Raji (cell line): ENCODE results near the gene CADM1.

Experiments used
- POLR2A ChIP-seq: IDR thresholded peaks from 2 replicates; pipeline ENCODE4 v1.6.1; 2011; ENCODE audit warnings: low read depth, low read length, control low read depth; ENCODE audit not compliant: insufficient read depth

CADM1 gene

GRCh38 chr11:115214644-115215234, 289.5 kb downstream of the CADM1 start:
- TF ChIP-seq POLR2A, result no peak

GRCh38 chr11:115213007-115213406, 291.2 kb downstream of the CADM1 start:
- no peak for TF ChIP-seq POLR2A

DNA sequence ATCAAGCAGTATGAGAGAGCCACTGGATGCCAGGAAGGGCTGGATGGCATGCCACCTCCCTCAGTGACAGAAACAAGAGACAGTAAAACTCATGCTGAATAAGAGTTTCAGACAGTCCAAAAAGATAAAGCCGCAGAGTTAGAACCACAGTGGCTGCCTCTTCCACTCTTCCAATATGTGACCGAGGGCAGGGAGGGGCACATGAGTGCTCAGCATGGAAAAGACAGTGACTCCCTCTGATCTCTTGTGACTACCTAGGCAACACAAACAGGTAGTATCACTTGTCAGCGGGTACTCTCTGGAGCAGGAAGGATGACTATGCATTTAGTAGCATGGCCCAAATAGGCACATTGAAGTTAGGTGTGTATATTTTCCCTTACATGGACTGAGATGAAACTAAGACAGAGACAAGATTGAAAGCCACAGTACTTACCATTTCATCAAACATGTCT, 295.4 kb downstream of the CADM1 start:
- TF ChIP-seq POLR2A, result no peak

DNA sequence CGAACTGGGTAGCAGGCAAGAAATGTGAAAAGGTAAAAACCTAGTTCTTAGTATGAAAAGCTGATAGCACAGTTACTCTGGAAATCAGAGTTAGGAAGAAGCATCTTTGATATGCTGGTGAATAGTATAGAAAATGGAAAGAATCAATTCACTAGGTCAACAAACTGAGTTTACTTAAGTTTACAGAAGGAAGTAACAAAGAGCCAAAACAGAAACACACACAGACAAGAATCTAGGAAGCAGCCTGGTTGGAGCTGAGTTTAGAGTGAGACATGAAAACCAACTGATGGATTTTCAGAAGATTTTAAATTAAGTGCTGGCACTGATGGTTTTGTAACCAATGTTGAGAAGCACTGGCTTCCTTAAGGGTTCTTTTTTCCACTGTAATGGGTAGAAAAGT, 296.3 kb downstream of the CADM1 start:
- TF ChIP-seq POLR2A, result no peak

DNA sequence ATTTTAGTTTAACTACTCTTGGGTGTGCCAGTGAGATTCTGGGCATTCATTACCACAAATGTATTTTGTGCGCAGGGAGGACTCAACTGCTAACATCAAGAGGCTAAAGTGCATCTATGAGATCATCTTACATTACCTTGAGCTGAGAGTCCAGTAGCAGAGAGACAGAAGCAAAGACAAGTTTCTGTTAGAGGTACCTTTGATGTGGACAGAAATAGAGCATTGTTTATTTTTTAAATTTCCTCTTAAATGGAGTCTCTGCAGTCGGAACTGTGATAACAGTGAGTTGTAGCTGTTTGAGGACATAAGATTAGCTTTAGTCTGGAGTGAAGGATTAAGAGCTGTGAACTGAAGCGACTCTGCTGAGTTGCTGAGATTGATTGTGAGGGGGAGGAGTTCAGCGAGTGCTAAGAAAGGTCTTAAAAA, 297.0 kb downstream of the CADM1 start:
- TF ChIP-seq POLR2A, result no peak

DNA sequence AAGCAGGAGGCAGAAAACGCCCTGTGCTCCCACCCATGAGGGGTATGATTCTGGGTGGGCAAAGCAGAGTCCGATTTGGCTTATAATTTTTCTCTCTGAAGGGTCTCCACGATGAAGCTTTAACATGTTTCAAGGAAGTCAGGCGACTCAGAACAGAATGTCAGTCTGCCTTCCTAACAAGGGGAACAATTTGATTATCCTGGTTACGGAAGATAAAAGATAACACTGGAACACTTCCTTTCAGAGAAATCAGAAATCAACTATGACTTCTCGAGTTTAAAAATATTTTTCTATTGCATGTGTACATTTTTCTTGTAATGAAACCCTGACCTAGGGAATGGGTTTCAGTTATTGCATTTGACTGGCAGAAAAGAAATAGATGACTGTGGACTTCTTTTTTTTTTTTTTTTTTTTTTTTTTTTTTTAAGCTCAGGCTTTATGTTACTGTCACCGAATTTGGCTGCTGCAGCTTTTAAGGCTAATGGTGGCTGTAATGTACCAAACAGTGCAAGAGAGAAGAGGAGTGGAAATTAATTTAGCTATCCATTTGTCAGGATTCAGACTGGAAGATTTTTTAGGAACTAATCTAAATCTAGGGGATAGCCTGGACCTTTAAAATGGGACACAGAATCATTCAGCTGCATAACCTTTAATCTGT, 297.7 kb downstream of the CADM1 start:
- no peak for TF ChIP-seq POLR2A

- no peak for TF ChIP-seq POLR2A
These were observed 301.2 kb downstream of the CADM1 start for GRCh38 chr11:115202900-115203552.

DNA sequence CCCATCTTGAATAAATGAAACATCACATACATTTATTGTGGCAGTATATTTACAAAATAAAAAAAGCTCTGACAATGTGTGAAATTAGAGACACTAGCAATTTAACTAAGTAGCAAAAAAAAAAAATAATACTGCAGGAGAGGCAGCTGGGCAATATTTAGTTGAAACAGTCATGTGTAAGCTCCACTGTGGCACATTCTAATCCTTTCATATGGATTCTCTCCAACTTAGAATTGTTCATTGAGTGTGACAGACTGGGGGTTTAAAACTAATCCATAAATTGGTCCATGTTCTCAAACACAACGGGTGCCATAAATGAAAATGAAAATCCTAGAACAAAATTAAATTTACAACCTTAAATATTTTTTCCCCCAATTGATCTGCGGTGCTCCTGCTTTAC, 302.1 kb downstream of the CADM1 start:
- TF ChIP-seq POLR2A, result no peak

- no peak for TF ChIP-seq POLR2A
These were observed 303.0 kb downstream of the CADM1 start for GRCh38 chr11:115201111-115201792.

DNA sequence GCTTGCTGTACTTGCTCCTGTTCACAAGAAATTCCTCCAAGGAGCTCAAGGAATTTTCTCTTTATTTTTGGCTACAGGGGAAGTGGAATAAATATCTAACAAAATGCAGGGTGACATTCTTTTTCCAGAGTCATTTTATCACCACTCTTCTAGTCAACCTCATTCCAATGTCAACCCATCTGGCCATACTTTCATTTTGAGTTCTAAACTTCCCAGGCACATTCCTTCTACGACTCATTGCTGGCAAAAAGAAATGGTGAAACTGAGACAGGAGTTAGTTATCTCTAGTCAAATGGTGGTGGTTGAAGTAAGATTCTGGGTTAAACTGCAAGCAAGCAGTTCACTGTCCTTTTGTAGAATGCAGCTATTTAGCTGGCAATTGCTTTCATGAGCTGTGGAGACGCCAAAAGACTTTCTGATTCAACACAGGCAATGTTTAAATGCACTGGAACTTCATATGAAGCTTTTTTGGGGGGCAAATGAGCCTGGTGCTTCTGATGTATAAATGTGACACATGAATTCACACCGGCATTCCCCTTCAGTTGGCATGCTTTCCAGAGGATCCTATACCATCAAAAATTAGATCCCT, 304.6 kb downstream of the CADM1 start:
- TF ChIP-seq POLR2A, result no peak

GRCh38 chr11:115198321-115198741, 305.9 kb downstream of the CADM1 start:
- no peak for TF ChIP-seq POLR2A

GRCh38 chr11:115197433-115197832, 306.8 kb downstream of the CADM1 start:
- TF ChIP-seq POLR2A, result no peak

DNA sequence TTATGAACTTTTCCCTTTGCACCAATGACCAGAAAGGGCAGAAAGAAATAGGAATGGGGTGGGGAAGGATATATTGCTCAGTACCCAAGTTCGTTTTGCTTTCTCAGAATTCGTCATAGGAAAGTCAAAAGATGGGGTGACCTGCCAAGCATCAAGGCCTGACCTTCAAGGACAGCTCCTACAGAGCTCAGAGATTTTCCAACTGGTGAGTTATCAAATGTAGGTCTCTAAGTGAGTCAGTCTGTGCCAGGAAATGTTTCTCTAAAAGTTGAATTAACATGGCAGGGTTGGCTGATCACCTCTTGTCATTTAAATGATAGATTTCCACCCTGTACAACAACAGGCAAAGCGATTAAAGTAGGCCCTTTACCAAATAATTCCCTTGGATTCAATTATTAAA, 307.2 kb downstream of the CADM1 start:
- no peak for TF ChIP-seq POLR2A

- TF ChIP-seq POLR2A, result no peak
These were observed 309.5 kb downstream of the CADM1 start for GRCh38 chr11:115194802-115195110.

DNA sequence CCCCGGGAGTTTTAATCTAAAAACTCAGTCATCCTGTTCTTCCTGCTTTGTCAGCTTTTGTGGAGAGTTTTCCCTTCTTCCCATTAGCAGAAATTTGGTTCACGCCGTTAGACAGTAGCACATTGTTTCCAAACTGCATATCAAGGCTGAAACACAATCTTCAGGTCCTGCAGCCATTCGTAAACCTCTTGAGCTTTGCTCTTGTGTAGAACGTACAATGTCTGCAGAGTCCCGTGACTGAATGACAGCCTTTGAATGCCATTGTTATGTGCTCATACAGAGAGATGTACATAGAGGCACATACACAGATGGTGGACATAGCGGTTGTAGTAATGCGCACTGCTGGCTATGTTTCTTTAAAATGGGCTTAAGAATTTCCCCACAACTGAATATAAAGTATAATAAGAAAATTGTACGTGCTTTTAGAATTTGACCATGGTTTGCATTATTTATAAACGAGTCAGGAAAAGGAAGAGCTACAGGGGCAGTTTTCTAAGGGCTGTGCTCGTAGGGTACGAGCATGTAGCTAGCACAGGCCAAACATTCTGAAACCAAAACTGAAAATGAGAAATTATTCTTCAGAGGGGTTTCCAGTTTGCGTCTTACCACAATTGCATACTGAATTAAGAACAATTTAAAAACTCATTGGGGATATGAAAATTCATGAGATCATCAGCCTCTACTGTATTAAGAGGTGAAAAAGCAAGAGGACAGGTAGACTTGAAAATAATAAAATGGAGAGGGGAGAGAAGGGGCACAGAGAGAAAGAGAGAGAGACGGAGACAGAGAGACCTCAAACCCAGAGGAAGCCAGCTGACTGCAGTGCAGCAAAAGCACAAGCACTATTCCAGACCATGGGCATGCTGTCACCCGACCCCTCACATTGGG, 310.1 kb downstream of the CADM1 start:
- no peak for TF ChIP-seq POLR2A

DNA sequence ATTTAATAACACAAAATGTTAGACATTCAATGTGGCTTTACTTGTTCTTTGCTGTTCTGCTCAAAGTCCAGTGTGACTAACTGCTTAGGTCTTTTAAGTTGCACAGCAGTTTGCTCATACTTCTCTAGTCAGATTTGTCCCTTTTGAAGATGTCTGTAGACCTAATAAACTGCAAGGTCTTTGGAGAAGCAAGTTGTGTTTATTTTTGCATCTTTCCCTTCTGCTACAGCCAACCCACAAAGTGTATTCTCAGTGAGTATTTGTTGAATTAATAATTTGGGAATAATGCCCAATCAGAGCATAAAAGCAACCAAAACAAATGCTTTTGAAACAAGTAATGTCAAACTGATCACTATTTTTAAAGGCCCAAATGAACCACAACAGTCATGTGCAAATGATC, 312.5 kb downstream of the CADM1 start:
- no peak for TF ChIP-seq POLR2A
